H9 (cell line): Measurements from ENCODE around the gene IQGAP2. TPM values are rescaled to one million over a fixed set of nuclear protein-coding genes. Genes with fewer than 3 reads are reported as not detected.

ENCODE experiments used
- DNase-seq: peaks from one replicate; pipeline ENCODE4 v3.0.0-alpha.2; 2017
- H2AFZ ChIP-seq: one replicate; pipeline ENCODE4 v1.6.1; 2013; ENCODE audit warnings: mild to moderate bottlenecking, low read length, control low read depth, moderate library complexity
- H2AK5ac ChIP-seq: 2 replicates; pipeline ENCODE4 v1.6.1; 2013; ENCODE audit warnings: low read length, control low read depth, mixed read lengths; ENCODE audit not compliant: insufficient read length
- H2BK120ac ChIP-seq: one replicate; pipeline ENCODE4 v1.6.1; 2013; ENCODE audit warnings: low read depth, mild to moderate bottlenecking, low read length, control low read depth, inconsistent platforms; ENCODE audit not compliant: poor library complexity, severe bottlenecking
- H2BK12ac ChIP-seq: 2 replicates; pipeline ENCODE4 v1.6.1; 2013; ENCODE audit warnings: low read length, control low read depth, mixed read lengths, low read depth; ENCODE audit not compliant: insufficient read length
- H2BK15ac ChIP-seq: 2 replicates; pipeline ENCODE4 v1.6.1; 2013; ENCODE audit warnings: low read depth, low read length, control low read depth
- H2BK20ac ChIP-seq: one replicate; pipeline ENCODE4 v1.6.1; 2013; ENCODE audit warnings: low read depth, mild to moderate bottlenecking, low read length, control low read depth, inconsistent platforms; ENCODE audit not compliant: poor library complexity, severe bottlenecking
- H2BK5ac ChIP-seq: 2 replicates; pipeline ENCODE4 v1.6.1; 2013; ENCODE audit warnings: low read length, control low read depth, mixed read lengths; ENCODE audit not compliant: insufficient read length
- H3K14ac ChIP-seq: 2 replicates; pipeline ENCODE4 v1.6.1; 2013; ENCODE audit warnings: low read length, control low read depth; ENCODE audit not compliant: insufficient read depth
- H3K18ac ChIP-seq: 2 replicates; pipeline ENCODE4 v1.6.1; 2013; ENCODE audit warnings: low read depth, mild to moderate bottlenecking, mixed read lengths, low read length, control low read depth; ENCODE audit not compliant: insufficient read length
- H3K23ac ChIP-seq: 2 replicates; pipeline ENCODE4 v1.6.1; 2013; ENCODE audit warnings: low read length, control low read depth, mixed read lengths, low read depth; ENCODE audit not compliant: insufficient read length
- H3K23me2 ChIP-seq: 2 replicates; pipeline ENCODE4 v1.6.1; 2013; ENCODE audit warnings: low read depth, mild to moderate bottlenecking, mixed read lengths, low read length, control low read depth; ENCODE audit not compliant: insufficient read length, poor library complexity, severe bottlenecking
- H3K27ac ChIP-seq: 2 replicates; pipeline ENCODE4 v1.5.1; 2013; ENCODE audit warnings: low read length, control low read depth, mixed read lengths, low read depth; ENCODE audit not compliant: insufficient read length
- H3K27me3 ChIP-seq: 2 replicates; pipeline ENCODE4 v1.6.1; 2013; ENCODE audit warnings: low read length, control low read depth, inconsistent platforms; ENCODE audit not compliant: insufficient read depth
- H3K4ac ChIP-seq: 2 replicates; pipeline ENCODE4 v1.6.1; 2013; ENCODE audit warnings: low read depth, mild to moderate bottlenecking, control low read depth, inconsistent platforms, low read length, moderate library complexity
- H3K4me1 ChIP-seq: 2 replicates; pipeline ENCODE4 v1.6.1; 2013; ENCODE audit warnings: low read length, control low read depth, inconsistent platforms; ENCODE audit not compliant: insufficient read depth
- H3K4me2 ChIP-seq: 2 replicates; pipeline ENCODE4 v1.6.1; 2013; ENCODE audit warnings: low read length, control low read depth, mixed read lengths; ENCODE audit not compliant: insufficient read length, insufficient read depth
- H3K56ac ChIP-seq: 2 replicates; pipeline ENCODE4 v1.6.1; 2013; ENCODE audit warnings: low read depth, mild to moderate bottlenecking, mixed read lengths, low read length, control low read depth; ENCODE audit not compliant: insufficient read length
- H3K79me1 ChIP-seq: 2 replicates; pipeline ENCODE4 v1.6.1; 2013; ENCODE audit warnings: low read depth, mild to moderate bottlenecking, moderate library complexity, low read length, control low read depth, inconsistent platforms; ENCODE audit not compliant: insufficient read depth, poor library complexity, severe bottlenecking
- H3K79me2 ChIP-seq: 2 replicates; pipeline ENCODE4 v1.6.1; 2013; ENCODE audit warnings: low read length, control low read depth, inconsistent platforms; ENCODE audit not compliant: insufficient read depth
- H3K9ac ChIP-seq: 2 replicates; pipeline ENCODE4 v1.6.1; 2013; ENCODE audit warnings: low read length, control low read depth, mixed read lengths; ENCODE audit not compliant: insufficient read length; ENCODE audit errors: extremely low read depth
- H3K9me3 ChIP-seq: one replicate; pipeline ENCODE4 v1.6.1; 2013; ENCODE audit warnings: low read depth, low read length, inconsistent platforms; ENCODE audit not compliant: control insufficient read depth
- H3T11ph ChIP-seq: one replicate; pipeline ENCODE4 v1.6.1; 2013; ENCODE audit warnings: mild to moderate bottlenecking, low read length, control low read depth, inconsistent platforms
- H4K20me1 ChIP-seq: one replicate; pipeline ENCODE4 v1.6.1; 2013; ENCODE audit not compliant: control insufficient read depth, insufficient read length, insufficient read depth
- H4K5ac ChIP-seq: 2 replicates; pipeline ENCODE4 v1.6.1; 2013; ENCODE audit warnings: low read depth, mild to moderate bottlenecking, mixed read lengths, low read length, control low read depth; ENCODE audit not compliant: insufficient read length
- H4K8ac ChIP-seq: replicated peaks from 2 replicates; pipeline ENCODE4 v1.6.1; 2013; ENCODE audit warnings: low read length, control low read depth, mixed read lengths, low read depth; ENCODE audit not compliant: insufficient read length
- H4K91ac ChIP-seq: 2 replicates; pipeline ENCODE4 v1.6.1; 2013; ENCODE audit warnings: low read depth, mild to moderate bottlenecking, moderate library complexity, mixed read lengths, low read length, control low read depth; ENCODE audit not compliant: insufficient read length
- H3K27ac Mint-ChIP-seq, 3 experiments: 2 replicates in 2 of 3; 3 replicates in 1 of 3; pipeline ENCODE4 v1.8.0; 2020 to 2021; ENCODE audit warnings: mixed read lengths in 3 of 3, mild to moderate bottlenecking in 1 of 3, moderate library complexity in 1 of 3
- H3K27me3 Mint-ChIP-seq: 2 replicates; pipeline ENCODE4 v1.8.0; 2021; ENCODE audit warnings: low read depth, mild to moderate bottlenecking, moderate library complexity, mixed read lengths
- H3K36me3 Mint-ChIP-seq, 3 experiments: 2 replicates in 2 of 3; 3 replicates in 1 of 3; pipeline ENCODE4 v1.8.0; 2020 to 2021; ENCODE audit warnings: low read depth in 3 of 3, mixed read lengths in 3 of 3; ENCODE audit not compliant: insufficient read depth in 1 of 3
- H3K4me1 Mint-ChIP-seq, 2 experiments: 2 replicates each; pipeline ENCODE4 v1.8.0; 2020; ENCODE audit warnings: mixed read lengths in 2 of 2
- H3K4me3 Mint-ChIP-seq, 2 experiments: 2 replicates in 1 of 2; 3 replicates in 1 of 2; pipeline ENCODE4 v1.8.0; 2020 to 2021; ENCODE audit warnings: mild to moderate bottlenecking in 2 of 2, mixed read lengths in 2 of 2, moderate library complexity in 1 of 2
- H3K9me3 Mint-ChIP-seq, 2 experiments: 2 replicates in 1 of 2; 3 replicates in 1 of 2; pipeline ENCODE4 v1.8.0; 2020; ENCODE audit warnings: mild to moderate bottlenecking in 2 of 2, mixed read lengths in 2 of 2, moderate library complexity in 1 of 2
- WGBS: extraction: QIAGEN DNeasy Blood & Tissue Kit; methylation state at CpG from one replicate; pipeline ENCODE4 v1.1.7; 2013; ENCODE audit warnings: missing lambda C conversion rate, low lambda C conversion rate, mixed read lengths; ENCODE audit not compliant: insufficient read length; ENCODE audit errors: extremely low coverage; 5-methylcytosine and 5-hydroxymethylcytosine counted together
- total RNA-seq: library from RNA; stranded (reverse); gene quantifications from 2 replicates; pipeline ENCODE4 v1.2.1, GENCODE V29; 2021
- TF ChIP-seq, protein P1 (sequence below): fragments of 200-600 bp; sonication (generic); conservative IDR thresholded peaks from 3 replicates; pipeline ENCODE4 v1.8.0; 2021; ENCODE audit warnings: antibody characterized with exemption, mild to moderate bottlenecking

Gene IQGAP2
- total RNA-seq, 1 experiment from 2014 or later: 22.5 TPM

DNA sequence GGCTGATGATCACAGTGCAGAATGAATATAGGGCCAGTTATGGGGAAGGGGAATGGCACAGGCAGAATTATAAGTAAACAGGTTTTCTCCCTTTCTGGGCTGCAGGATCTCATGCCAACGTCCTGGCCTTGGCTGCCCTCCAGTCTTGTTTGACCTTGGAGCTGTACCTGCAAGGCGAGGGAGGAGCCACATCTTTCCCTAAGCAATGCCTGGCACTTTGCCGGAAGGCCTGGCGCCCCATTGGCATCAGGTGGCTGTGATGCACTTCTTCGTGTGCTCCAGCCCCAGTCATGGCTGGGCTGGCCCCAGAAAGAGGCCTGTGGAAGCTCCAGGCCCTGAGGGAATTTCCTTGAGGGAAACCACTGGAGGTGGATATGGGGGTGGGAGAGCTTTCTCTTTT lies 16.7 kb upstream of the IQGAP2 start:
- no peaks in the 10 kb centered on the region for H3K27me3 ChIP-seq
- H3K23ac ChIP-seq: no peak overlapping the region
- H4K8ac ChIP-seq: no peak overlapping the region
- no peak overlapping the region for H3K14ac ChIP-seq
- no peak overlapping the region for H3K27ac Mint-ChIP-seq
- no peak overlapping the region for H2BK120ac ChIP-seq
- no peaks in the 10 kb centered on the region for H3K23me2 ChIP-seq
- no peak overlapping the region for H4K91ac ChIP-seq
- no peak overlapping the region for H3T11ph ChIP-seq
- DNase-seq: no peak
- no CpG with 5 or more reads among the region's 5 CpGs for WGBS
- no peak overlapping the region for H3K56ac ChIP-seq
- no peak overlapping the region for H4K5ac ChIP-seq
- H3K9me3 ChIP-seq: no peaks in the 10 kb centered on the region
- no peak overlapping the region for H2BK5ac ChIP-seq
- no peaks in the 10 kb centered on the region for H3K27me3 Mint-ChIP-seq
- peaks cover 12 to 24% of the 10 kb centered on the region in 2 experiments for H3K4me1 Mint-ChIP-seq
- no peak overlapping the region for H2BK15ac ChIP-seq
- no peaks in the 10 kb centered on the region; a peak in 1 of 7 replicates for H3K36me3 Mint-ChIP-seq
- no peak overlapping the region for H3K4me3 Mint-ChIP-seq
- no peak overlapping the region for H3K27ac ChIP-seq
- H3K9ac ChIP-seq: no peak overlapping the region
- H2BK20ac ChIP-seq: no peak overlapping the region
- H3K79me1 ChIP-seq: no peaks in the 10 kb centered on the region
- H4K20me1 ChIP-seq: no peaks in the 10 kb centered on the region
- no peaks in the 10 kb centered on the region for H3K9me3 Mint-ChIP-seq
- H3K18ac ChIP-seq: no peak overlapping the region
- no peaks in the 10 kb centered on the region for H3K79me2 ChIP-seq
- H2AFZ ChIP-seq: no peak overlapping the region
- no peak overlapping the region for H3K4ac ChIP-seq
- H3K4me1 ChIP-seq: peaks cover 4% of the 10 kb centered on the region; the same call in 1 of the 2 replicates
- no peak overlapping the region for H2BK12ac ChIP-seq
- H3K4me2 ChIP-seq: no peak overlapping the region
- H2AK5ac ChIP-seq: no peak overlapping the region
- TF ChIP-seq, protein P1, sequence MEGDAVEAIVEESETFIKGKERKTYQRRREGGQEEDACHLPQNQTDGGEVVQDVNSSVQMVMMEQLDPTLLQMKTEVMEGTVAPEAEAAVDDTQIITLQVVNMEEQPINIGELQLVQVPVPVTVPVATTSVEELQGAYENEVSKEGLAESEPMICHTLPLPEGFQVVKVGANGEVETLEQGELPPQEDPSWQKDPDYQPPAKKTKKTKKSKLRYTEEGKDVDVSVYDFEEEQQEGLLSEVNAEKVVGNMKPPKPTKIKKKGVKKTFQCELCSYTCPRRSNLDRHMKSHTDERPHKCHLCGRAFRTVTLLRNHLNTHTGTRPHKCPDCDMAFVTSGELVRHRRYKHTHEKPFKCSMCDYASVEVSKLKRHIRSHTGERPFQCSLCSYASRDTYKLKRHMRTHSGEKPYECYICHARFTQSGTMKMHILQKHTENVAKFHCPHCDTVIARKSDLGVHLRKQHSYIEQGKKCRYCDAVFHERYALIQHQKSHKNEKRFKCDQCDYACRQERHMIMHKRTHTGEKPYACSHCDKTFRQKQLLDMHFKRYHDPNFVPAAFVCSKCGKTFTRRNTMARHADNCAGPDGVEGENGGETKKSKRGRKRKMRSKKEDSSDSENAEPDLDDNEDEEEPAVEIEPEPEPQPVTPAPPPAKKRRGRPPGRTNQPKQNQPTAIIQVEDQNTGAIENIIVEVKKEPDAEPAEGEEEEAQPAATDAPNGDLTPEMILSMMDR: no peak
